ENCODE data around the gene RGS19.

RGS19 gene

DNA sequence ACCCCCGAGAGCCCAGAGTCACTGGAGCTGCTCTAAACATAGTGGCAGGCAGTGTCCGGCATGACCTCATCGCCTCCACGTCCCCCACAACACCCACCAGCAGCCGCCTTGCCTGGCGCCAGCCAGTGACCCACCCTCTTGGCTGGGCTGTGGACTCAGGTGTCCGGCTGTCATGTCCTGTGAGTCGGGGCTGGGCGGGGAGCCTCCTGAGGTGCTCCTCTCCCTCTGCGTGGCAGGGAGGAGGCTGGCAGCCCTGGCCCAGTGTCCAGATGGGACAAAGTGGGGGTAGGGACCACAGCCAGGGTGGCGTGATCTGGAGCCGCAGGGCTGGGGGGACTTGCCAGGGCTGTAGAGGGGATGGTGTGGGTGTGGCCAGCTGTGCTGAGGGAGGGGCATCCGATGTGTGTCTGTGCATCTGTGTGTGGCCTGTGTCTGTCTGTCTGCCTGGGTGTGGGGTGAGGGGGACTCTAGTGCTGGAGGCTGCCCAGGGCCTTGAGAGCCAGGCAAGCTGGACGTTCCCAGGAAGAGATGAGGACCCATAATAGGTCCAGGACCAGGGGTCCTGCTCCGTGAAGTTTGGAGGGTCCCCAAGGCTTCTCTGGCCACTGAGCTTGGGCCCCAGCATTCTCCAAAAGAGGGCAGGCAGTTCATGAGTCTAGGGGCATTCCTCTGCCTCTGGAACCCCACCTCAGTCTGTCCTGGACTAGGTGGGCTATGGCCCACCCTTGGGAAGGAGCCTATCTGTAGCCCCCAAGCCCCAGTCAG lies 27.6 kb downstream of the RGS19 start:
- ATAC-seq (ENCODE audit: low read depth) (no peak), DNase-seq (ENCODE audit: low spot score in 2 of 2) (no peak)
- no peak overlapping the region for H3K4me3 Mint-ChIP-seq
- peaks cover 6% of the 10 kb centered on the region for H3K4me1 Mint-ChIP-seq
- peaks cover 3% of the 10 kb centered on the region for H3K36me3 Mint-ChIP-seq
- H3K9me3 Mint-ChIP-seq, result no peaks in the 10 kb centered on the region
- peaks cover 37% of the 10 kb centered on the region for H3K27me3 Mint-ChIP-seq
- no peak overlapping the region for H3K27ac Mint-ChIP-seq

DNA sequence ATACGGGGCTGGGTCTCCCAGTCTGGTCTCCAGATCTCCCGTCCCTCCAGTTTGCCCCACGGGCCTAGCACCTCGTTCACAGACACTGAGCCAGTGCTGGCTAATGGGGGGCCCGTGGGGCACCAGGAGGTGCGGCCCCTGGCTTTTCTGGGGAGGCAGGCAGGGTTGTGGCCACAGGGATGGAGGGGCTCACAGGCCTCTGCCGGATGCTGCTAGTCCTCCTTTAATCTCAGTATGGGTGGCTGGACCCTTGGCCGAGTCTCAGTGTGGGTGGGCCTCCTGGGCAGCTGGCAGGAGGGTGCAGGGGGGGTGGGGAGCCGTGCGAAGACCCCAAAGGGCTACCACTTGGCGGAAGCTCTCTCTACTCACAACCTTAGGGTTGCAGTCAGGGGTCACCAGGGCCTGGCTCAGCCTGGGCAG lies 28.3 kb downstream of the RGS19 start:
- H3K9me3 Mint-ChIP-seq, result no peaks in the 10 kb centered on the region
- no peak overlapping the region for H3K27ac Mint-ChIP-seq
- ATAC-seq (ENCODE audit: low read depth) (no peak), DNase-seq (ENCODE audit: low spot score in 2 of 2) (no peak)
- no peak overlapping the region for H3K4me3 Mint-ChIP-seq
- H3K4me1 Mint-ChIP-seq, result peaks cover 6% of the 10 kb centered on the region
- H3K27me3 Mint-ChIP-seq, result peaks cover 42% of the 10 kb centered on the region
- H3K36me3 Mint-ChIP-seq, result peaks cover 3% of the 10 kb centered on the region

DNA sequence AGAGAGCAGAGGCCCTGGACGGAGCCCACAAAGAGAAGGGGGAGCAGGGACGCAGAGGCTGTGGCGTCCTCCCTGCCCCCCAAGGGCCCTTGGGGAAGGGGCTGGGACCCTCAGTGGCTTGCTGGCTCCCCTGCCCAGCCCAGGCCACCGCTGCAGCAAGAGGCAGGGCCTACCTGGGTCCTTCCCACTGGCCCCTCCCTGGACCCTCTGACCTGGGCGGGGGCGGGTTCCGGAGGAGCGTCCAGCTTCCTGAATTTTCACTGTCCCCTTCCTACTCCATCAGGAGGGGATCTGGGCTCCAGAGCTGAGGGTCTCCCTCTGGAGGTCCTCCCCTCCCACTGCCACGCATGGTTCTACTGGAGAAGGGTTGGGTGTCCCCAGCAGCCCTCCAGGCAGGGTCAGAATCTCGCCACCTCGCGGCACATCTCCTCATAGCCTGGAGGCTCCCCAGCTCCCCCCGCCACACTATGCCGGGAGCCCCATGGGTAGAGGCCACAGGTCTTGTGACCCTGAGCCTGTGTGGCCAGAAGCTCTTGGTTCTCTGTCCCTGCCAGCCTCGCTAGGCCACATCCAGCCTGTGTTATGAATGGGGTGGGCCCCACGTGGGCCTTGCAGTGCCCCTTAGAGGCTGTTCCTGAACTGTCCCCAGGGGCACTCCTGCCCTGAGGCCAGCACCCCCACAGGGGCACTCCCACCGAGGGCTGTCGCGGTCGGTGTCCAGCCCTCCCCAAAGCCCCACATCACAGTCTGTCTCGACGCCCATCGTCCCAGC lies 28.9 kb downstream of the RGS19 start:
- peak; percentile 12 for ATAC-seq (ENCODE audit: low read depth)
- DNase-seq (ENCODE audit: low spot score in 2 of 2), result no peak
- peaks cover 3% of the 10 kb centered on the region for H3K36me3 Mint-ChIP-seq
- peaks cover 6% of the 10 kb centered on the region for H3K4me1 Mint-ChIP-seq
- no peaks in the 10 kb centered on the region for H3K9me3 Mint-ChIP-seq
- no peak overlapping the region for H3K27ac Mint-ChIP-seq
- H3K4me3 Mint-ChIP-seq, result no peak overlapping the region
- H3K27me3 Mint-ChIP-seq, result peaks cover 45% of the 10 kb centered on the region

DNA sequence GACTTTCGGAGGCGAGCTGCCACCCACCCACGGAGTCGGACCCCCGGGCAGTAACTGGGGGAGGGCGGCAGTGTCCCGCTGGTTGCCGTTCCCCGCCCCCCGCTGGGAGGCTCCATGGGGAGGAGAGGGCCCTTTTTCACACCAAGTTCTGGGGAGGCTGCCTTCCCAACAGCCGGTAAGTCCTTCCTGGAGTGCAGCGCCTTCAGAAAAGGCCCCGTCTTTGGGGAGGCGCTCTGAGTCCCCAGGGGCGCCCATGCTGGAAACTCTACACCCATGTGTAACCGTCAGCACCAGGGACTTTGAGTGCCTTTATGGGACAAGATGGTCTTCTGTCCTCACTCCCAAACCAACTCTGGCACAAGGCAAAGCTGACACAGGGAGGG lies 29.4 kb downstream of the RGS19 start:
- Mint-ChIP-seq H3K4me1 (peaks cover 4% of the 10 kb centered on the region), H3K9me3 (no peaks in the 10 kb centered on the region), H3K36me3 (no peaks in the 10 kb centered on the region), H3K27ac (no peak overlapping the region), H3K4me3 (peak overlapping the region; percentile 56), H3K27me3 (peaks cover 42% of the 10 kb centered on the region)
- no peak for ATAC-seq (ENCODE audit: low read depth)
- DNase-seq (ENCODE audit: low spot score in 2 of 2), result peak in 1 of 2 donors; percentile 25

DNA sequence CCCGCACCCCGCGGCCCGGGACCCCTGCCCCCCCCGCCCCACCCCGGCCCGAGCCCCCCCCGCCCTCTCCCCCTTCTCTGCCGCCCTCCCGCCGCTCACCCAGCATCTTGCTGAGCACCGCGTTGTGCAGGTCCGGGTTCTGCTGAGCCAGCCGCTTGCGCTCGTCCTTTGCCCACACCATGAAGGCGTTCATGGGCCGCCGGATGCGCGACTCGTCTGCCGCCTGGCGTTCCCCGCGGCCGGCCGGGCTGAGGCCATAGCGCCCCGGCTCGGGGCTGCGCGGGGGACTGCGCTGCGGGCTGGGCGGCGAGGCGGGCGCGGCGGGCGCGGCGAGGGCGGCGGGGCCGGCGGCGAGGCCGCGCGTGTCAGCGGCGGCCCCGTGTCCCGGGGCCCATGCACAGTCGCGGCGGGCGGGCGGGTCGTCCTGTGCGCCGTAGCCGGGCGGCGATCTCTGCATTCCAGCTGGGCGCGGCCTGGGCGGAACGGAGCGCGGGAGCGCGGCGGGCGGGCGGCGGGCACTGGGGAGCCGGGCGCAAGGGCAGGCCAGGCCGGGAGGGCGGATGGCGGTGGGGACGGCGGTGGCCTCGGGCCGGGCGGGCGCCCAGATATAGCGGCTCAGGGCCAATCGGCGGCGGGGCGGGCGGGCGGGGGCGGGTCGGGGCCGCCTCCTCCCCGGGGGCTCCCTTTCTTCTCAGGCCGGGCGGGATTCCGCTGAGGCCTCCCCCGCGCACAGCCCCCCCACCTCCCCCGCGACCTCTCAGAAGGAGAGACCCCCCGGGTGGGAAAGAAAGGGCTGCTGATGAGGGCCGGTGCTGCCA lies 30.0 kb downstream of the RGS19 start, which contains the start of gene SOX18:
SOX18 (minus strand) TSS at position 580 of the 818 bp plus-strand sequence; CDS start at position 457, 123 bp downstream.
- peak within 1 kb of the TSS; percentile 68 for H3K4me3 Mint-ChIP-seq
- peaks cover 45% of the 10 kb centered on the region for H3K27me3 Mint-ChIP-seq
- H3K36me3 Mint-ChIP-seq, result no peaks in the 10 kb centered on the region
- ATAC-seq (ENCODE audit: low read depth) (peak; percentile 54), DNase-seq (ENCODE audit: low spot score in 2 of 2) (peak in 1 of 2 donors; percentile 27)
- H3K27ac Mint-ChIP-seq, result no peak within 1 kb of the TSS
- no peaks in the 10 kb centered on the region for H3K9me3 Mint-ChIP-seq
- peaks cover 4% of the 10 kb centered on the region for H3K4me1 Mint-ChIP-seq

DNA sequence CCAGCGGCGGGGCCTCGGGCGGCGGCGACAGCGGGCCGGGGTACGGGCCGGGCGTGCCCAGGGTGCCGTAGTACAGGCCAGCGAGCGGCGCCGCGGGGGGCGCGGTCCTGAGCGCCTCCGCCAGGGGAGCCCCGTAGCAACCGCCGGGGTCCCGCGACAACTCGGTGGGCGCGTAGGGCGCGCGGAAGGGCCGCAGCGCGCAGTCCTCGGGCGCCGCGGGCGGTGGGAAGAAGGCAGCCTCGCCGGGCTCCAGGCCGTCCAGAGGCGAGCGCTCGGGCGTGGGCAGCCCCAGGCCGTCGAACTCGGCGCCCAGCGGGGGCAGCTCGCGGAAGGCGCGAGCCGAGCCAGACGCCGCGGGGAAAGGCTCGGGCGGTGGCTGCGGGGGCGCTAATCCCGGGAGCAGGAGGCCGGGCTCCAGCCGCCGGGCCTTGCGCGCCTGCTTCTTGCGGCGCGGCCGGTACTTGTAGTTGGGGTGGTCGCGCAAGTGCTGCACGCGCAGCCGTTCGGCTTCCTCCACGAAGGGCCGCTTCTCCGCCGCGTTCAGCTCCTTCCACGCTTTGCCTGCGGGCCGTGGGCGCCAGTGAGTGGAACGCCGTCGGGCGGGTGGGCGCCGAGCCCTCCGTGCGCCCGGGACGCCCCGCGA lies 30.8 kb downstream of the RGS19 start:
- peak in 1 of 2 donors; percentile 16 for DNase-seq (ENCODE audit: low spot score in 2 of 2)
- H3K4me3 Mint-ChIP-seq, result no peak overlapping the region
- no peak overlapping the region for H3K27ac Mint-ChIP-seq
- no peaks in the 10 kb centered on the region for H3K9me3 Mint-ChIP-seq
- H3K4me1 Mint-ChIP-seq, result peaks cover 4% of the 10 kb centered on the region
- ATAC-seq (ENCODE audit: low read depth), result no peak
- peaks cover 42% of the 10 kb centered on the region for H3K27me3 Mint-ChIP-seq
- no peaks in the 10 kb centered on the region for H3K36me3 Mint-ChIP-seq

DNA sequence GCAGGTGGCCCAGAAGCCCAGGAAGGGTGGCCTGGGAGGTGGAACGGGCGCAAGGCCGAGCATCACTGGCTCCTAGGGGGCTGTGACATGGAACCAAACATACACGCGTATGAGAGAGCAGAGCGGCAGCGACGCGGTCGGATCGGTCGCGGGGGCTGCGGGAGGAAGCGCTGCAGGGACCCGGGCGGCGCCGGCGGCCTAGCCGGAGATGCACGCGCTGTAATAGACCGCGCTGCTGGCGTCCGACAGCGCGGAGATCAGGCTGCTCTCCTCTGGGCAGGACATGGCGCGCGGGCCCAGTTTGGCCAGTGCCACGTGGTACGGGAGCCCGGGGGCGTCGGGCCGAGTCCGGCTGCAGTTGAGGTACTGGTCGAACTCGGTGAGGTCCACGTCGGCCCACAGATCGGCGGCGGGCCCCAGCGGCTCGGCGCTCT lies 31.3 kb downstream of the RGS19 start:
- H3K4me1 Mint-ChIP-seq, result peaks cover 4% of the 10 kb centered on the region
- no peaks in the 10 kb centered on the region for H3K9me3 Mint-ChIP-seq
- H3K36me3 Mint-ChIP-seq, result no peaks in the 10 kb centered on the region
- no peak overlapping the region for H3K27ac Mint-ChIP-seq
- H3K4me3 Mint-ChIP-seq, result no peak overlapping the region
- ATAC-seq (ENCODE audit: low read depth) (no peak), DNase-seq (ENCODE audit: low spot score in 2 of 2) (no peak)
- peaks cover 36% of the 10 kb centered on the region for H3K27me3 Mint-ChIP-seq

DNA sequence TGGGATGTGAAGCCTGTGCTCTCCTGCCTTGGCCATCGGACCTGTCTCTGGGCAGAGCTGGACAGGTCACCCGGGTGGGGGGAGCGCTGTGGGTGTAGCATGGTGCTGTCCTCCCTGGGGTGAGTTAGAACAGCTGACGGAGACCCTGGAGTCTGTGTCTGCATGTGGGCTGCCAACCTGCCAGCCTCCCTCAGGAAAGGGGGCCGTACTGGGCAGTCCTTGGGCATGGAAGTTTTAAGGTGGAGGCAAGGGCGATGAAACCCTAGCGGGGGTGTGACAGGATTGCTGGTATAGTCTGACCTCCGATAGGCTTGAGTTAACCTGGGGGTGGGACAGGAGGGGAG lies 32.3 kb downstream of the RGS19 start:
- Mint-ChIP-seq H3K27ac (no peak overlapping the region), H3K36me3 (no peaks in the 10 kb centered on the region), H3K9me3 (no peaks in the 10 kb centered on the region), H3K27me3 (peaks cover 32% of the 10 kb centered on the region), H3K4me1 (peaks cover 6% of the 10 kb centered on the region), H3K4me3 (no peak overlapping the region)
- ATAC-seq (ENCODE audit: low read depth) (no peak), DNase-seq (ENCODE audit: low spot score in 2 of 2) (no peak)

DNA sequence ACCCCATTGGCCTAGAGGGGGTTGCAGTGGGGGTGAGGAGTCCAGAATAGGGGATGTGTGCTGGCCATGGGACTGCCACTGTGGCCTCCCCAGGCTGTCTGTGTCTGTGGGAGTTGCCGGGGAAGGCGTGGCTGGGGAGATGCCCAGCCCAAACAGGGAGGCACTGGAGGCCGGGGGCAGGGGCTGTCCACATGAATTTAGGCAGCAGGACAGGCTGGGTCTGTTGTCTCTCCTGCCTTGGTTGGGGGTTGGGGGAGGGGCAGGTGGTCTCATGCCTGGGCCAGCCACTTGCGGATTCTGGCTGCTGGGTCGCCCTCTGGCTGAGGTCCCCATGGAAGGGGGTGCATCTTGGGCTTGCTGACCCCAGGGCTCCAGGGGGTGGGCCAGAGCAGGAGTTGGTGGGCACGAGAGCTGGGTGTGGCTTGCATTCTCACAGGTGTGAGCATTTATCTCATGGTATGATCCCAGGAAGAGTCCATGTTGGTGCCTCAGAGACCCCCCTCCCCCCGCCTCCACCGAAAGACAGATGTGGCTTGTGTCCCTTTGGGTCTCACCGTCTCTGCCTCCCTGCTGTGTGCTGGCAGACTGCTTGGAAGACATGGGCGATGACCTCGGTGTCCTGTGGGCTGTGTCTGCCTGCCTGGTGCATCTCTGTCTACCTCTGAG lies 33.8 kb downstream of the RGS19 start:
- ATAC-seq (ENCODE audit: low read depth) (no peak), DNase-seq (ENCODE audit: low spot score in 2 of 2) (no peak)
- Mint-ChIP-seq H3K27me3 (peaks cover 24% of the 10 kb centered on the region), H3K36me3 (no peaks in the 10 kb centered on the region), H3K4me3 (no peak overlapping the region), H3K9me3 (no peaks in the 10 kb centered on the region), H3K4me1 (peaks cover 4% of the 10 kb centered on the region), H3K27ac (no peak overlapping the region)

DNA sequence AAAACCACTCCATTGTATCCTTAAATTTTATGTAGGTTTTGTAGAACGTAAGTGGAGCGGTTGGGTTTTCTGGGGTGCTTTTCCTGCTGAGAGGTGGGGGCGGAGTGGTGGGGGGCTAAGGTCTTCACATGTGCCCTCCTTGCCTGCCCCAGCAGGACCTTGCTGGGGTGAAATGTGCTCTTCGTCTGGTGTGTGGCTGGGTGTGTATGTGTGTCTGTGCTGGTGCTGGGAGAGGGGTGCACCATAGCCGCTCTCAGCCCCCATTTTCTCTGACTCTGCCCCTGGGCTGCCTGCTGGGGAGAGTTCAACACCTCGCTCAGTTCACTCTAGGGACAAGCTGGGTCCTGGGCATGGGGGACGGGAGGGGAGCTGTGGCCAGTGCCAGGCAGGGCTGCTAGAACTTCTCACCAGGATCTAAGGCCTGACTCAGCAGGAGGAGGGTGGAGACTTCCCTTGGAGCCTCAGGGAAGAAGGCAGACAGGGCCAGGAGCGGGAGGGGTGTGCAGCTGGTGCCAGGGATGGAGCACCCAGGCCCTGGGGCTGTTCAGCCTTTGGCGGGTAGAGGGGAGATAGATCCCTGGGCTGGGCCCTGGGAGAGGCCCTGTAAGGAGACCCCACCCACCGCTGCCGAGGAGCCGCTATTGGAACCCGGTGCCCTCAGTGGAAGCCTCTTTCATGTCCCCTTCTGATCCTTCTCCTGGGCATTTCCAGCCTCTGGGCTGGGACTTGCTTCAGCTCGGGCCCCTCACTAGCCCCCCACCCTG lies 34.7 kb downstream of the RGS19 start:
- Mint-ChIP-seq H3K4me1 (peaks cover 3% of the 10 kb centered on the region), H3K9me3 (no peaks in the 10 kb centered on the region), H3K27ac (no peak overlapping the region), H3K4me3 (no peak overlapping the region), H3K36me3 (no peaks in the 10 kb centered on the region), H3K27me3 (peaks cover 24% of the 10 kb centered on the region)
- no peak for DNase-seq (ENCODE audit: low spot score in 2 of 2)
- no peak for ATAC-seq (ENCODE audit: low read depth)

DNA sequence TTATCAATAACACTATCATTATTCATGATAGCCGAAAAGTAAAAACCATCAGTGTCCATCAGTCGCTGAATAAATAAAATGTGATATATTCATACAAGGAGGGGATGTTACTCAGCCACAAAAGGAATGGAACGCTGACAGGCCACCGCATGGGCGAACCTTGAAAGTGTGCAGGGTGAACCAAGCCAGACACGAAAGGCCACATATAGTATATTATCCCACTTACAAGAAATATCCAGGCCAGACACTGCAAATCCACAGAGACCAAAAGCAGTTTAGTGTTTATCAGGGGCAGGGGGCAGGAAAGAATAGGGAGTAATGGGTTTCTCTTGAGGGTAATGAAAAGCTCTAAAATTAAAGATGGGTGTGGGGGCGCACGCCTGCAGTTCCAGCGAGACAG lies 35.5 kb downstream of the RGS19 start:
- Mint-ChIP-seq H3K36me3 (no peaks in the 10 kb centered on the region), H3K4me1 (peaks cover 3% of the 10 kb centered on the region), H3K27me3 (peaks cover 22% of the 10 kb centered on the region), H3K9me3 (no peaks in the 10 kb centered on the region), H3K4me3 (no peak overlapping the region), H3K27ac (no peak overlapping the region)
- ATAC-seq (ENCODE audit: low read depth), result no peak
- no peak for DNase-seq (ENCODE audit: low spot score in 2 of 2)

DNA sequence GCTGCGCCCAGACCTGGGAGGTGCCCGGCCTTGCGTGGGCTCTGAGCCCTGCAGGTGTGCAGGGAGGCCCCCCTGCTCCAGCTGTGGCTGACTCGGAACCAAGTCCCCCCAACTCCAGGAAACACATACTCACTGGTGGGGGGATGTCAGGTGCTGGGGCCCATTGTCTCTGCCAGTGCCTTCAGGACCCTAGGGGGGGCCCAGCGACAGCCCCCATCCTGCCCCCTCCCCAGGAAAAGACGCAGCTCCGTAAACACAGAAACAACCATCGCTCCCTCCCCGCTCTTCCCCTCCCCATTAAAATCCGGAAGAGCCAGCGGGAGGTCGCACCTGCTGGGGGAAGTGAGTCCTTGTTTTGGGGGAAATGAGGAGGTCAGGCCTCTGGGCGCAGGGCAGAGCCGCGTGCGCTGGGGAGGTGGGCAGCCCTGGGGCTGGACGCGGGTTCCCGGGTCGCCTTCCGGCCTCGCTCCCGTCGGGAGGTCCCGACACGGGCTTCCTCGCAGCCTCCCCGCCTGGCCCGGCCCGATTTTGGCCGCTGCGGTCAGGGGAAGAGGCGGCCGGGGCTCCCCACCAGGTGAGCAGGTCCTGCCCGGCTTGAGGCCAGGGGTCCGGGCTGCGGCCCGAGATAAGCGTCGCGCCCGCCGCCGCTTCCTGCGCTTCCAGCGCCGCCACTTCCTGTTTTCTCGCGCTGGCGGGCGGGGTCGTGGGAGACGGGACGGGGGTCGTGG lies 37.1 kb downstream of the RGS19 start:
- Mint-ChIP-seq H3K27me3 (peaks cover 17% of the 10 kb centered on the region), H3K4me3 (peak overlapping the region; percentile 83), H3K9me3 (no peaks in the 10 kb centered on the region), H3K36me3 (no peaks in the 10 kb centered on the region), H3K27ac (no peak overlapping the region), H3K4me1 (peaks cover 5% of the 10 kb centered on the region)
- no peak for DNase-seq (ENCODE audit: low spot score in 2 of 2)
- no peak for ATAC-seq (ENCODE audit: low read depth)
